Endothelial cell of umbilical vein (primary cell): ENCODE data around the gene CCT4. TPM values are rescaled to one million over a fixed set of nuclear protein-coding genes. Genes with fewer than 3 reads are reported as not detected.
A peak's percentile ranks its signal among the peaks of the same experiment; 100 is the strongest.

ENCODE experiments used
- BruUV-seq: library from RNA; stranded (reverse); fragments of 400-500 nt; replicated peaks from 2 replicates; lab custom pipeline; 2021; lab: Mats Ljungman, UMichigan
- CTCF ChIA-PET: fragments of 300-600, 350-600 bp; sonication (Branson Sonifier 250); formaldehyde crosslinking; loops from one replicate; lab custom pipeline; 2021; ENCODE audit warnings: antibody characterized with exemption, inconsistent platforms; lab: Charles Lee
- POLR2A ChIA-PET: fragments of 300-600, 350-600 bp; sonication (Branson Sonifier 250); formaldehyde crosslinking; loops from one replicate; lab custom pipeline; 2021; ENCODE audit warnings: antibody characterized with exemption, inconsistent platforms; lab: Charles Lee
- DNase-seq: peaks from one replicate; pipeline ENCODE4 v3.0.0-alpha.2; 2011; ENCODE audit warnings: low read depth, low spot score
- FAIRE-seq: peaks from 2 replicates; lab custom pipeline; 2011; peaks lifted over from hg19 to GRCh38; lab: Jason Lieb, UNC
- H2AFZ ChIP-seq: 2 replicates; pipeline ENCODE4 v1.6.0; 2012; ENCODE audit warnings: low read depth, low read length, control low read depth, inconsistent platforms
- H3K27ac ChIP-seq: 2 replicates; pipeline ENCODE4 v1.5.1; 2011; ENCODE audit warnings: low read depth, mild to moderate bottlenecking, control low read depth, low read length, moderate library complexity; ENCODE audit not compliant: insufficient read depth
- H3K27me3 ChIP-seq, 2 experiments: 2 replicates each; pipeline versions ENCODE4 v1.6.0 to v1.6.1; 2011; ENCODE audit warnings: low read length in 2 of 2, mixed read lengths in 1 of 2; ENCODE audit not compliant: control insufficient read depth in 2 of 2, insufficient read depth in 2 of 2
- H3K36me3 ChIP-seq, 2 experiments: 2 replicates in 1 of 2; 3 replicates in 1 of 2; pipeline ENCODE4 v1.5.1; 2011; ENCODE audit warnings: low read length in 2 of 2, mild to moderate bottlenecking in 1 of 2, moderate library complexity in 1 of 2; ENCODE audit not compliant: control insufficient read depth in 2 of 2, insufficient read depth in 2 of 2; ENCODE audit errors: extremely low read depth in 1 of 2
- H3K4me1 ChIP-seq: 3 replicates; pipeline ENCODE4 v1.5.1; 2011; ENCODE audit warnings: mild to moderate bottlenecking, low read length; ENCODE audit not compliant: control insufficient read depth, insufficient read depth; ENCODE audit errors: extremely low read depth
- H3K4me2 ChIP-seq: 2 replicates; pipeline ENCODE4 v1.6.1; 2011; ENCODE audit warnings: low read length, control low read depth, mixed read lengths; ENCODE audit not compliant: insufficient read depth
- H3K4me3 ChIP-seq, 3 experiments: fragments of 200-600 bp in 1 of 3; sonication (generic), shearing (Covaris generic) in 1 of 3; replicated peaks in 1 of 3; 2 replicates each; pipeline ENCODE4 v1.5.1; 2011 to 2016; ENCODE audit warnings: control low read depth in 3 of 3, low read length in 3 of 3, mild to moderate bottlenecking in 2 of 3, inconsistent platforms in 1 of 3, low read depth in 1 of 3, moderate library complexity in 1 of 3; ENCODE audit not compliant: insufficient read depth in 1 of 3
- H3K79me2 ChIP-seq: 2 replicates; pipeline ENCODE4 v1.6.0; 2012; ENCODE audit warnings: low read length, inconsistent platforms; ENCODE audit not compliant: control insufficient read depth, insufficient read depth
- H3K9ac ChIP-seq: replicated peaks from 2 replicates; pipeline ENCODE3; 2011; ENCODE audit warnings: low read length, control low read depth; ENCODE audit not compliant: insufficient read depth; ENCODE audit errors: extremely low read depth
- H3K9me1 ChIP-seq: replicated peaks from 3 replicates; pipeline ENCODE4 v1.6.0; 2011; ENCODE audit warnings: mild to moderate bottlenecking, low read length; ENCODE audit not compliant: control insufficient read depth, insufficient read depth; ENCODE audit errors: extremely low read depth
- H3K9me3 ChIP-seq: replicated peaks from 2 replicates; pipeline ENCODE4 v1.5.1; 2012; ENCODE audit warnings: low read length, inconsistent platforms; ENCODE audit not compliant: control insufficient read depth, insufficient read depth
- H4K20me1 ChIP-seq: replicated peaks from 2 replicates; pipeline ENCODE3; 2011; ENCODE audit warnings: mild to moderate bottlenecking, low read length; ENCODE audit not compliant: control insufficient read depth, insufficient read depth; ENCODE audit errors: extremely low read depth
- CTCF ChIP-seq, 2 donors: IDR thresholded peaks; 1 replicate in 1 of 2; 2 replicates in 1 of 2; pipeline ENCODE4 v1.5.1; 2011; ENCODE audit warnings: low read length in 2 of 2, mild to moderate bottlenecking in 2 of 2, moderate library complexity in 2 of 2, control low read depth in 1 of 2, inconsistent platforms in 1 of 2, low read depth in 1 of 2; ENCODE audit not compliant: insufficient read depth in 1 of 2; ENCODE audit errors: extremely low read depth in 1 of 2
- EZH2 ChIP-seq: IDR thresholded peaks from 2 replicates; pipeline ENCODE4 v1.6.1; 2012; ENCODE audit warnings: borderline replicate concordance, low read depth, mild to moderate bottlenecking, moderate library complexity, low read length, inconsistent platforms; ENCODE audit not compliant: severe bottlenecking
- MAX ChIP-seq: IDR thresholded peaks from 2 replicates; pipeline ENCODE4 v1.6.1; 2011; ENCODE audit not compliant: insufficient read depth, insufficient read length
- MYC ChIP-seq: IDR thresholded peaks from one replicate; pipeline ENCODE4 v1.6.1; 2011; ENCODE audit warnings: mild to moderate bottlenecking, low read depth, low read length
- POLR2A ChIP-seq: IDR thresholded peaks from 2 replicates; pipeline ENCODE4 v1.6.1; 2012; ENCODE audit warnings: low read depth, mild to moderate bottlenecking, control low read depth, low read length
- POLR2AphosphoS5 ChIP-seq: IDR thresholded peaks from 2 replicates; pipeline ENCODE4 v1.6.1; 2012; ENCODE audit warnings: low read depth, mild to moderate bottlenecking, control low read depth, low read length, moderate library complexity; ENCODE audit not compliant: insufficient read depth
- dilution Hi-C: fragments of 300-500 bp; cut with MboI; formaldehyde crosslinking; loops from one replicate; pipeline ENCODE4 v1.15.0; 2019; ENCODE audit warnings: low sequenced_read_pairs; ENCODE audit not compliant: extremely low pct_ligation_motif_present
- intact Hi-C: fragments of 100-400 bp; cut with micrococcal nuclease; formaldehyde crosslinking; loops from one replicate; pipeline ENCODE4 v1.10.0; 2022
- polyA plus RNA-seq, 4 experiments: library from polyadenylated mRNA; depleted of rRNA in 3 of 4; stranded (reverse) in 3 of 4; unstranded in 1 of 4; fragments of >200 nt; gene quantifications; 2 replicates each; pipeline versions ENCODE4 v1.2.1 to v1.2.3, GENCODE V29; 2011 to 2012; ENCODE audit warnings: missing spikeins in 1 of 4
- total RNA-seq: library from RNA; stranded (reverse); gene quantifications from 2 replicates; pipeline ENCODE4 v1.2.3, GENCODE V29; 2021

CCT4 gene
- total and polyA plus RNA-seq, 2 donors (not counting 3 experiments of a cell fraction or from before 2014, with no cell fraction given), result 78.5 to 220 TPM

- DNase-seq (no peak), FAIRE-seq (no peak)
- POLR2A ChIA-PET, result no interaction called here
- Histone ChIP-seq H3K79me2 (no peaks in the 10 kb centered on the region), H3K9ac (peak overlapping the region; percentile 46), H3K9me3 (no peaks in the 10 kb centered on the region), H4K20me1 (no peaks in the 10 kb centered on the region), H3K4me2 (peak overlapping the region; percentile 90), H3K4me1 (peaks cover 5% of the 10 kb centered on the region), H2AFZ (peak overlapping the region; percentile 96), H3K4me3 (peak overlapping the region; percentile 33 to 93 (median 74)), H3K9me1 (no peaks in the 10 kb centered on the region), H3K36me3 (no peaks in the 10 kb centered on the region), H3K27me3 (no peaks in the 10 kb centered on the region), H3K27ac (peak overlapping the region; percentile 43)
- TF ChIP-seq EZH2 (no peak), MAX (no peak), POLR2A (no peak), CTCF (IDR thresholded peaks at IDR 0.05; ENCODE audit: extremely low read depth in 1 of 2, insufficient read depth in 1 of 2, low read depth in 1 of 2, low read length in 2 of 2) (no peak), POLR2AphosphoS5 (no peak), MYC (no peak)
- dilution Hi-C loops, result no loop called here
- intact Hi-C loops, result loop anchor here (2.0 to 10.0 kb wide), 2 partner anchors 34 to 160 kb away; partner anchors contain the start of gene CCT4
- no TSS peak for BruUV-seq
- CTCF ChIA-PET, result interaction anchor here (1.5 kb wide), 1 partner anchor 10 kb away, joined by 4 read pairs; no protein-coding TSS in a partner anchor
These were observed 33.2 kb downstream of the CCT4 start for GRCh38 chr2:61855318-61855613.
